ENCODE data around the gene NUP188. TPM values are rescaled to one million over a fixed set of nuclear protein-coding genes. Genes with fewer than 3 reads are reported as not detected.
"Not testable (repeated sequence)": the region's sequence is repeated elsewhere in the genome, so short reads cannot be mapped to it uniquely, and the experiment has no call there.

NUP188 gene
- total RNA-seq, 3 donors from 2014 or later (not counting 1 experiment from before 2014, with no cell fraction given) = 53.9 to 66.4 (median 58.3) TPM

DNA sequence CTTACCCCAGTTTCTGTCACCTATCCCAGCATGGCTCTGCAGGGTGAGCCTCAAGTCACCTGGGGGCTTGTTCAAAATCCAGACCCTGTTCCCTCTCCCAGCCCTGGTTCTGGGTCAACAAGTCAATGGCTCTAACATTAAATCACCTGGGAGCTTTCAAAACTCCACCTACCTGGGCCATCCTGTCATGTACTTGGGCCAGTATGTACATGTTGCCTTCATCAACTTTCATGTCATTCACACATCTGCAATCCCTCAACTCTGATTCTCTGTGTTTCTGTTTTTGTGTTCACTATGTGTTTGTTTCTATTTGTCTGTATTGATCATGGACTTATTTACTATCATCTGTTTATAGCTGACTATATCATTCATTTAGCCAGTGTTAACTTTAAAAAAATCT lies 82.7 kb downstream of the NUP188 start:
- H3K36me3 Mint-ChIP-seq = no peaks in the 10 kb centered on the region
- intact Hi-C loops (cut with micrococcal nuclease) = no loop called here
- H3K36me3 ChIP-seq (ENCODE audit: control insufficient read depth, insufficient read depth, low read length) = no peaks in the 10 kb centered on the region
- H3K4me1 ChIP-seq (ENCODE audit: control insufficient read depth, insufficient read depth, low read length) = peaks cover 17% of the 10 kb centered on the region
- H3K4me3 Mint-ChIP-seq = no peak overlapping the region
- no peaks in the 10 kb centered on the region for H3K27me3 ChIP-seq (ENCODE audit: control insufficient read depth, insufficient read depth, low read length)
- H3K4me3 ChIP-seq (ENCODE audit: low read length) = no peak overlapping the region
- H3K4me1 Mint-ChIP-seq = peaks cover 6 to 17% of the 10 kb centered on the region in 2 donors
- ATAC-seq (no peak), DNase-seq (peak in 1 of 2 donors; percentile 4)
- no peaks in the 10 kb centered on the region for H3K9me3 Mint-ChIP-seq
- TF ChIP-seq, protein P1, sequence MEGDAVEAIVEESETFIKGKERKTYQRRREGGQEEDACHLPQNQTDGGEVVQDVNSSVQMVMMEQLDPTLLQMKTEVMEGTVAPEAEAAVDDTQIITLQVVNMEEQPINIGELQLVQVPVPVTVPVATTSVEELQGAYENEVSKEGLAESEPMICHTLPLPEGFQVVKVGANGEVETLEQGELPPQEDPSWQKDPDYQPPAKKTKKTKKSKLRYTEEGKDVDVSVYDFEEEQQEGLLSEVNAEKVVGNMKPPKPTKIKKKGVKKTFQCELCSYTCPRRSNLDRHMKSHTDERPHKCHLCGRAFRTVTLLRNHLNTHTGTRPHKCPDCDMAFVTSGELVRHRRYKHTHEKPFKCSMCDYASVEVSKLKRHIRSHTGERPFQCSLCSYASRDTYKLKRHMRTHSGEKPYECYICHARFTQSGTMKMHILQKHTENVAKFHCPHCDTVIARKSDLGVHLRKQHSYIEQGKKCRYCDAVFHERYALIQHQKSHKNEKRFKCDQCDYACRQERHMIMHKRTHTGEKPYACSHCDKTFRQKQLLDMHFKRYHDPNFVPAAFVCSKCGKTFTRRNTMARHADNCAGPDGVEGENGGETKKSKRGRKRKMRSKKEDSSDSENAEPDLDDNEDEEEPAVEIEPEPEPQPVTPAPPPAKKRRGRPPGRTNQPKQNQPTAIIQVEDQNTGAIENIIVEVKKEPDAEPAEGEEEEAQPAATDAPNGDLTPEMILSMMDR (IDR thresholded peaks at IDR 0.05) = no peak
- no peak overlapping the region for H3K27ac ChIP-seq (ENCODE audit: low read length)
- no peak overlapping the region for H3K27ac Mint-ChIP-seq
- H3K27me3 Mint-ChIP-seq (ENCODE audit: low read depth in 2 of 2) = no peaks in the 10 kb centered on the region
- H3K9me3 ChIP-seq (ENCODE audit: control insufficient read depth, insufficient read depth, low read length) = no peaks in the 10 kb centered on the region

DNA sequence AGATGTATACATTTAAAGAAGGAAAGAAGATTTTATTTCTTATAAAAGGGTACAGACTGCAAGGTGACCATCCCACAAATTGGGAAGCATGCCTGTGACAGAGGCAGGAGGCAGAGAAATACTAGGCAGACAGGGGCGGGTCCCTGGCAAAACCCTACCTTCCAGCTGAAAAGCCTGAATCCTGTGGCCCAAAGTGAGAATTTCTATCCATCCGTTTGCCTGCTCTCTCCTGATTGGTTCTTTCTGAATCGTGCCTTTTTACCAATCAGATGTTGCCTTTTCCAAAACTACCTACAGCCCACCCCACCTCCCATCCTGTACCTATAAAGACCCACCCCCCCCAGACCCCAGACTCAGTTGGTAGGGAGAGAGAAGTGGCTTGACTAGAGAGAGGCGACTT lies 84.0 kb downstream of the NUP188 start:
- Mint-ChIP-seq H3K27me3 (ENCODE audit: low read depth in 2 of 2) (no peaks in the 10 kb centered on the region), H3K4me3 (no peak overlapping the region), H3K4me1 (peaks cover 12 to 22% of the 10 kb centered on the region in 2 donors), H3K9me3 (no peaks in the 10 kb centered on the region), H3K27ac (no peak overlapping the region), H3K36me3 (no peaks in the 10 kb centered on the region)
- Histone ChIP-seq H3K27me3 (ENCODE audit: control insufficient read depth, insufficient read depth, low read length) (no peaks in the 10 kb centered on the region), H3K36me3 (ENCODE audit: control insufficient read depth, insufficient read depth, low read length) (no peaks in the 10 kb centered on the region), H3K27ac (ENCODE audit: low read length) (no peak overlapping the region), H3K9me3 (ENCODE audit: control insufficient read depth, insufficient read depth, low read length) (no peaks in the 10 kb centered on the region), H3K4me3 (ENCODE audit: low read length) (no peak overlapping the region), H3K4me1 (ENCODE audit: control insufficient read depth, insufficient read depth, low read length) (peaks cover 18% of the 10 kb centered on the region)
- WGBS (ENCODE audit: insufficient coverage) = 89% methylated on average over 4 of the region's 4 CpGs
- DNase-seq (no peak), ATAC-seq (no peak)
- intact Hi-C loops (cut with micrococcal nuclease) = no loop called here
- TF ChIP-seq, protein P1 (IDR thresholded peaks at IDR 0.05) = no peak

DNA sequence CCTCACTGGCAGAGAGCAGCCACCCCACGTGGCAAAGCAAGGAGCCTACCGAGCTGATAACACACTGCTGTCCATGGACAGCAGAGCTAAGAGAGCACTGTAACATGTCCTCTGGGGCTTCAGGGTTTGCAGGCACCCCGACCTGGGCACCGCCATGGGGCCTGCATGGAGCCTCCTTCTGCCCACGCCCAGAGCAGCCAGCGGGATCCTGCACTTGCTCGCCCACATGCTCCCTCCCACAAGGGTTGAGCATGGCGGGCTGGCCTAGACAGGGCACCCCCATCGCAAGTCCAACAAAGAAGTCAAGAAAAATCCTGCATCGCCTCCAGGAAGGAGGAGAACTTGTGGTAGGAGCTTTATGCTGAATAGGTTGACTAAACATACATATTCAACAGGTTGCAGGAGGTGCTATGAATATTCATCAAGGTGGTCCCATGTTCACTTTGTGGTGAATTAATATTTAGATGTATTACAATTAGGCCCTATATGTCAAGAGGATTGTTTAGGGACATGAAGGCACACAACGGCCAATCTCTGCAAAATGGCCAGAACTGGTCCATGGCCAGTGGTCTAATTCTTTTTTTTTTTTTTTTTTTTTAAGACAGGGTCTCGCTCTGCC lies 85.2 kb downstream of the NUP188 start:
- Histone ChIP-seq H3K4me1 (ENCODE audit: control insufficient read depth, insufficient read depth, low read length) (peaks cover 17% of the 10 kb centered on the region), H3K36me3 (ENCODE audit: control insufficient read depth, insufficient read depth, low read length) (no peaks in the 10 kb centered on the region), H3K9me3 (ENCODE audit: control insufficient read depth, insufficient read depth, low read length) (no peaks in the 10 kb centered on the region), H3K27ac (ENCODE audit: low read length) (no peak overlapping the region), H3K27me3 (ENCODE audit: control insufficient read depth, insufficient read depth, low read length) (no peaks in the 10 kb centered on the region), H3K4me3 (ENCODE audit: low read length) (no peak overlapping the region)
- Mint-ChIP-seq H3K9me3 (no peaks in the 10 kb centered on the region), H3K27me3 (ENCODE audit: low read depth in 2 of 2) (no peaks in the 10 kb centered on the region), H3K36me3 (no peaks in the 10 kb centered on the region), H3K4me1 (peaks cover 18 to 27% of the 10 kb centered on the region in 2 donors), H3K4me3 (no peak overlapping the region), H3K27ac (no peak overlapping the region)
- DNase-seq (no peak), ATAC-seq (no peak)
- 90% methylated on average over 9 of the region's 12 CpGs for WGBS (ENCODE audit: insufficient coverage)
- TF ChIP-seq, protein P1 (IDR thresholded peaks at IDR 0.05) = no peak
- intact Hi-C loops (cut with micrococcal nuclease) = no loop called here

DNA sequence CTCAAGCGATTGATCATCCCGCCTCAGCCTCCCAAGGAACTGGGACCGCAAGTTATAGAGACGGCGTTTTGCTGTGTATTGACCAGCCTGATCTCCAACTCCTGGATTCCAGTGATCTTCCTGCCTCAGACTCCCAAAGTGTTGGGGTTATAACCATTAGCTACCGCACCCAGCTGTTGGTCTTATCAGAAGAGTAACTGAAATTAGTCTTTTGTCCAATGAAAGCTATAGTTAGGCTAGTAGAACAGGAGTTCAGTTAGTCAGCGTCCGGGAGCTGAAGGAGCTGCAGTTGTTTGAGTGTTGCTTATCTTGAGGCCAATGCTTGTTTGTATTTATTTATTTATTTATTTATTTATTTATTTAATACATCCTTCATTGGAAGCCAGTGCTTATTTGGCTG lies 85.7 kb downstream of the NUP188 start:
- TF ChIP-seq, protein P1 (IDR thresholded peaks at IDR 0.05) = no peak
- no peaks in the 10 kb centered on the region for H3K36me3 ChIP-seq (ENCODE audit: control insufficient read depth, insufficient read depth, low read length)
- H3K27ac Mint-ChIP-seq = no peak overlapping the region
- no peaks in the 10 kb centered on the region for H3K36me3 Mint-ChIP-seq
- H3K27me3 ChIP-seq (ENCODE audit: control insufficient read depth, insufficient read depth, low read length) = no peaks in the 10 kb centered on the region
- H3K4me1 Mint-ChIP-seq = peaks cover 23 to 32% of the 10 kb centered on the region in 2 donors
- DNase-seq (no peak), ATAC-seq (no peak)
- WGBS (ENCODE audit: insufficient coverage) = 81% methylated on average over 6 of the region's 8 CpGs
- H3K9me3 ChIP-seq (ENCODE audit: control insufficient read depth, insufficient read depth, low read length) = no peaks in the 10 kb centered on the region
- no peak overlapping the region for H3K4me3 ChIP-seq (ENCODE audit: low read length)
- peaks cover 22% of the 10 kb centered on the region for H3K4me1 ChIP-seq (ENCODE audit: control insufficient read depth, insufficient read depth, low read length)
- no peaks in the 10 kb centered on the region for H3K27me3 Mint-ChIP-seq (ENCODE audit: low read depth in 2 of 2)
- intact Hi-C loops (cut with micrococcal nuclease) = no loop called here
- H3K27ac ChIP-seq (ENCODE audit: low read length) = no peak overlapping the region
- no peak overlapping the region for H3K4me3 Mint-ChIP-seq
- H3K9me3 Mint-ChIP-seq = no peaks in the 10 kb centered on the region

DNA sequence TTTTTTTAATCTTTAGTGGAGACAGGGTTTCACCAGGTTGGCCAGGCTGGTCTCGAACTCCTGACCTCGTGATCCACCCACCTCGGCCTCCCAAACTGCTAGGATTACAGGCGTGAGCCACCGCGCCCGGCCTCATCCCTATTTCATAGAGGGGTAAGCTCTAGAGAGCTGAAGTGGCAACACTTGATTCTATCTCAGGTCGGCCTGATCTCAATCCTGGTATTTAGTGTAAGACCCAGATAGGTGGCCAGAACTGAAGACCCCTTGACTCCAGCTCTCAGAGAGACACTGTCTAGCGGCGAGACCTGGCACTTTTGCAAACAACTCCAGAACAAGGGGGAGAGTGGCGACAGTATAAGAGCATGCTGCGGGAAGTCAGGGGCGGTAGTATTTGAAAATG lies 88.3 kb downstream of the NUP188 start:
- H3K9me3 Mint-ChIP-seq; DNase-seq; ATAC-seq; H3K9me3 ChIP-seq (ENCODE audit: control insufficient read depth, insufficient read depth, low read length); H3K36me3 ChIP-seq (ENCODE audit: control insufficient read depth, insufficient read depth, low read length); H3K27me3 ChIP-seq (ENCODE audit: control insufficient read depth, insufficient read depth, low read length); H3K36me3 Mint-ChIP-seq; H3K27ac ChIP-seq (ENCODE audit: low read length); H3K27me3 Mint-ChIP-seq (ENCODE audit: low read depth in 2 of 2): not testable (repeated sequence)
- intact Hi-C loops (cut with micrococcal nuclease) = loop anchor here (1.0 kb wide), 2 partner anchors 8 to 155 kb away; partner anchors contain the start of genes KYAT1 and SH3GLB2
- peaks cover 28% of the 10 kb centered on the region for H3K4me1 ChIP-seq (ENCODE audit: control insufficient read depth, insufficient read depth, low read length)
- Mint-ChIP-seq H3K27ac (peak overlapping the region; percentile 73 to 89), H3K4me3 (peak overlapping the region; percentile 97), H3K4me1 (peaks cover 24 to 40% of the 10 kb centered on the region in 2 donors)
- H3K4me3 ChIP-seq (ENCODE audit: low read length) = peak overlapping the region; percentile 12
- 75% methylated on average over 13 of the region's 13 CpGs for WGBS (ENCODE audit: insufficient coverage)

Data from natural killer cell (primary cell).